RWPE2 (cell line): ENCODE data around the gene SCARF1.

Source experiments
- ATAC-seq: fragments of 200-7000 bp; cut with Tn5 transposase; 3 replicates; pipeline ENCODE4 v1.9.1; 2021; ENCODE audit warnings: low read depth
- DNase-seq: peaks from one replicate; pipeline ENCODE4 v3.0.0-alpha.2; 2020; ENCODE audit warnings: low spot score
- H3K27ac ChIP-seq: fragments of 450-650 bp; 2 replicates; pipeline ENCODE4 v1.5.1; 2017; ENCODE audit warnings: mild to moderate bottlenecking; ENCODE audit not compliant: poor library complexity, severe bottlenecking
- H3K27me3 ChIP-seq: fragments of 250-450 bp; sonication (Bioruptor Pico); 2 replicates; pipeline ENCODE4 v1.5.1; 2021; ENCODE audit warnings: mild to moderate bottlenecking, moderate library complexity; ENCODE audit not compliant: insufficient read depth, poor library complexity, severe bottlenecking
- H3K36me3 ChIP-seq: fragments of 250-450 bp; sonication (Bioruptor Pico); 2 replicates; pipeline ENCODE4 v1.5.1; 2020; ENCODE audit warnings: low read depth, mild to moderate bottlenecking, moderate library complexity
- H3K4me1 ChIP-seq: fragments of 250-450 bp; sonication (Bioruptor Pico); 2 replicates; pipeline ENCODE4 v1.5.1; 2021; ENCODE audit warnings: mild to moderate bottlenecking, moderate library complexity; ENCODE audit not compliant: insufficient read depth, poor library complexity, severe bottlenecking
- H3K4me3 ChIP-seq: fragments of 250-450 bp; sonication (Bioruptor Pico); 2 replicates; pipeline ENCODE4 v1.5.1; 2021; ENCODE audit warnings: mild to moderate bottlenecking, moderate library complexity; ENCODE audit not compliant: severe bottlenecking
- H3K9me3 ChIP-seq: fragments of 250-450 bp; sonication (Bioruptor Pico); 2 replicates; pipeline ENCODE4 v1.5.1; 2021; ENCODE audit warnings: mild to moderate bottlenecking, moderate library complexity; ENCODE audit not compliant: severe bottlenecking
- TF ChIP-seq, protein P1 (sequence below): fragments of 450-650 bp; IDR thresholded peaks from one replicate; pipeline ENCODE4 v1.5.1; 2017; ENCODE audit warnings: mild to moderate bottlenecking, moderate library complexity; ENCODE audit not compliant: poor library complexity, severe bottlenecking

Gene SCARF1

DNA sequence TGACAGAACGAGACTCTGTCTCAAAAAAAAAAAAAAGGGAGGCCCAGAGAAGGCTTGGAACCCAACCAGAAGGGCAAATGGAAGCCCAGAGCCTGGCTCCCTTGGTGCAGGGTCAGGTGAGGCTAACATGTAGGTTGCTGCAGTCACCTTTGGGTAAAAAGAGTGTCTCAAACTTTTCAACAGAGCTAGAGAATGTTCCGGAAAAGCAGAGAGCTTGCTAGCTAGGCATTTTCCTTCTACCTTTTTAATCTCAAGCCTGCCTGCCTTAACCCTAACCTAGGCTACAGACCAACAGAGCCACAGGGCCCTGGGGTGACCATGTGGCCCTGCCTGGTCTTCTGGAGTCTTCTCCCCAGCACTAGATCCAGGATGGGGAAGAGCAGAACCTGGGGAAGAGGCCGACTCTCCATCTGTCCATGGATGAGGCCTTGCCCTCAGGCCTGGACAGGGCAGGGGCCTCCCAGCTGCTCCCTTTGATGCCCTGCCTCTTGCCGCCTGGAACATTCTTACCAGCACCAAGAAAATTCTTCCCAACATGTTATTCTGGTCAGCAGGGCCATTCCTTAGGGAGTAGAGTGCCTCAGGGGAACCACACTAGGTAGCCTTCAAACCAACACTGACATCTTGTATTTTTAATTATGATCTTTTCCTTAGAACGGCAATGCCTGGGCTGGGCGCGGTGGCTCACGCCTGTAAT is 47.0 kb downstream of the SCARF1 start:
- H3K27ac ChIP-seq: no peak overlapping the region
- peaks cover 4% of the 10 kb centered on the region for H3K4me1 ChIP-seq
- TF ChIP-seq, protein P1, sequence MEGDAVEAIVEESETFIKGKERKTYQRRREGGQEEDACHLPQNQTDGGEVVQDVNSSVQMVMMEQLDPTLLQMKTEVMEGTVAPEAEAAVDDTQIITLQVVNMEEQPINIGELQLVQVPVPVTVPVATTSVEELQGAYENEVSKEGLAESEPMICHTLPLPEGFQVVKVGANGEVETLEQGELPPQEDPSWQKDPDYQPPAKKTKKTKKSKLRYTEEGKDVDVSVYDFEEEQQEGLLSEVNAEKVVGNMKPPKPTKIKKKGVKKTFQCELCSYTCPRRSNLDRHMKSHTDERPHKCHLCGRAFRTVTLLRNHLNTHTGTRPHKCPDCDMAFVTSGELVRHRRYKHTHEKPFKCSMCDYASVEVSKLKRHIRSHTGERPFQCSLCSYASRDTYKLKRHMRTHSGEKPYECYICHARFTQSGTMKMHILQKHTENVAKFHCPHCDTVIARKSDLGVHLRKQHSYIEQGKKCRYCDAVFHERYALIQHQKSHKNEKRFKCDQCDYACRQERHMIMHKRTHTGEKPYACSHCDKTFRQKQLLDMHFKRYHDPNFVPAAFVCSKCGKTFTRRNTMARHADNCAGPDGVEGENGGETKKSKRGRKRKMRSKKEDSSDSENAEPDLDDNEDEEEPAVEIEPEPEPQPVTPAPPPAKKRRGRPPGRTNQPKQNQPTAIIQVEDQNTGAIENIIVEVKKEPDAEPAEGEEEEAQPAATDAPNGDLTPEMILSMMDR: no peak
- DNase-seq (no peak), ATAC-seq (no peak)
- no peak overlapping the region for H3K4me3 ChIP-seq
- no peaks in the 10 kb centered on the region for H3K27me3 ChIP-seq
- H3K9me3 ChIP-seq: no peaks in the 10 kb centered on the region
- H3K36me3 ChIP-seq: no peaks in the 10 kb centered on the region; the same call in 1 of the 2 replicates

DNA sequence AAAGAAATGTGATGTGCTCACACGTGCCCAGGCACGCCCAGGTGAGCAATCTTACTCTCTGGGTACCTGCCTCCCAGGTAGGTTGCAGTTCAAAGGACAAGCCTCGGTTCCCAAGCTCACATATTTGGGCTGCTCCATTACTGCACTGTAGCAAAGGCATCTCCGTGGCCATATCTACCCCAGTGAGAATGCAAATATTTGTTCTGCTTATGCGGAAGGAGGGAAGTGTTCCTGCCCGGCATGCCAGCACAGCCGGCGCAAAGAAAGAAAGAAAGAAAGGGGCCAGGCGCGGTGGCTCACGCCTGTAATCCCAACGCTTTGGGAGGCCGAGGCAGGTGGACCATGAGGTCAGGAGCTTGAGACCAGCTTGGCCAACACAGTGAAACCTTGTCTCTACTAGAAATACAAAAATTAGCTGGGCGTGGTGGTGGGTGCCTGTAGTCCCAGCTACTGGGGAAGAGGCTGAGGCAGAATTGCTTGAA is 47.6 kb downstream of the SCARF1 start:
- no peaks in the 10 kb centered on the region for H3K9me3 ChIP-seq
- ATAC-seq: no peak

DNA sequence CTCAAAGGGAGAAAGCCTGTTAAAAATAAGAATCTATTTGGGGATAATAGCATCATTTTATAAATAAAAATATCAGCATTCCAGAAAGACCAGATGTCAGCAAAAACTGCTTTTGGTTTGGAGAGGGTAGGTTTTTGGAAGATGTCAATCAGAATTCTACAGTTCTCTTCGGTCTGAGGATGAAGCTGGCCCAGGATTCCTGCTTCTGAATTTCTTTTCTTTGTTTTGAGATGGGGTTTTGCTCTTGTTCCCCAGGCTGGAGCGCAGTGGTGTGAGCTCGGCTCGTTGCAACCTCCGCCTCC is 52.0 kb downstream of the SCARF1 start:
- no peak for DNase-seq
- Histone ChIP-seq H3K36me3 (no peaks in the 10 kb centered on the region), H3K27ac (no peak overlapping the region), H3K27me3 (no peaks in the 10 kb centered on the region), H3K4me1 (peaks cover 16% of the 10 kb centered on the region), H3K4me3 (no peak overlapping the region), H3K9me3 (no peaks in the 10 kb centered on the region)
- ATAC-seq: no peak
- TF ChIP-seq, protein P1: no peak

More for the DNA sequence above, 47.6 kb downstream of the SCARF1 start:
- H3K27me3 ChIP-seq: no peaks in the 10 kb centered on the region
- H3K36me3 ChIP-seq: no peaks in the 10 kb centered on the region; the same call in 1 of the 2 replicates
- no peak for DNase-seq
- peaks cover 4% of the 10 kb centered on the region for H3K4me1 ChIP-seq
- no peak overlapping the region for H3K27ac ChIP-seq
- TF ChIP-seq, protein P1: no peak
- no peak overlapping the region for H3K4me3 ChIP-seq

DNA sequence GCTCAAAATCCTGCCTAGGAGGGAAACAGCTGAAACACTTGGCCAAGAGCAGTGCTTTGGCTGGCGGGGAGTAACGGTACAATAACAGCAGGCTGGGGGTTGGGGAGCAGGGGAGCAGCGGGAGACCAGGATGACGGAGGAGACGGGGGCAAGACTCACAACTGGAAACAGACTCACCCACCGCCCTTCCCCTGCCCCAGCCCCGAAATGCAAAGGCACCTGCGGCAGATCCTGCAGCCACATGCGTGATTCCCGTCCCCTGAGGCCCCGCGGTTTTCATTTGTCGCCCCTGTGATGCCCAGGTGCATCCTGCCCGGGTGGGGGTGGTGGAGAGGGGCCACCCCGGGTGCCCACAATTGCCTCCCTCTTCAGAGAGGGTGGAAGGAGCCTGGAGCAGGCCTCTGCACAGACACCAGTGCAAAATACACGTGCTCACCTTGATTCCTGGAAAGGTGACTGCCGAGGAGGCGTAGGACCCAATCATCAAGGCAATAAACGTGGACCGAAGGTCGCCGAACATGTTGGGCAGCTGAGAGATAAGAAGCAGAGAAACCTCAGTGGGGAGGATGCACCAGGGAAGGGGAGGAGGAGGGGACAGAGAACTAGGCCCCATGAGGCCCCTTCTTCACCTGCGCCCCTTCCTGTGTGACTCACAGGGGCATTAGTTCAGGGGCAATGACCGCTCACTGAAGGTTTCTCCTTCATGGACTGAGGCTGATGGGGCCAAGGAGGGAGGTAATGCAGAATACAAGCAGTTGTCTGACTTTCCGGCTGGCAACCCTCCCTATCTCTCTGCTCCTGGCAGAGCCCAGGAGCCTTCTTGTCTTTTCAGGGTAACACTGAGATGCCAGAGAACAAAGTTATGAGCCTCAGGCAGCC is 52.5 kb downstream of the SCARF1 start:
- TF ChIP-seq, protein P1: no peak
- ATAC-seq: no peak
- Histone ChIP-seq H3K27me3 (no peaks in the 10 kb centered on the region), H3K4me1 (peaks cover 15% of the 10 kb centered on the region), H3K4me3 (no peak overlapping the region), H3K9me3 (no peaks in the 10 kb centered on the region), H3K27ac (no peak overlapping the region), H3K36me3 (no peaks in the 10 kb centered on the region)
- DNase-seq: no peak
